LNCaP clone FGC (cell line): Measurements from ENCODE around the gene METTL4.

Experiments
- DNase-seq: peaks from one replicate; pipeline ENCODE4 v3.0.0-alpha.2; 2011; ENCODE audit warnings: low read depth
- H3K4me3 ChIP-seq: 2 replicates; pipeline ENCODE4 v1.5.1; 2011; ENCODE audit warnings: mild to moderate bottlenecking, low read depth, low read length, control low read depth
- TF ChIP-seq, protein P1 (sequence below): IDR thresholded peaks from 2 replicates; pipeline ENCODE4 v1.5.1; 2012; ENCODE audit warnings: mild to moderate bottlenecking; ENCODE audit not compliant: control insufficient read depth, insufficient read depth; ENCODE audit errors: extremely low read depth

METTL4 gene

GRCh38 chr18:2538236-2538635 is 33.1 kb downstream of the METTL4 start:
- TF ChIP-seq, protein P1, sequence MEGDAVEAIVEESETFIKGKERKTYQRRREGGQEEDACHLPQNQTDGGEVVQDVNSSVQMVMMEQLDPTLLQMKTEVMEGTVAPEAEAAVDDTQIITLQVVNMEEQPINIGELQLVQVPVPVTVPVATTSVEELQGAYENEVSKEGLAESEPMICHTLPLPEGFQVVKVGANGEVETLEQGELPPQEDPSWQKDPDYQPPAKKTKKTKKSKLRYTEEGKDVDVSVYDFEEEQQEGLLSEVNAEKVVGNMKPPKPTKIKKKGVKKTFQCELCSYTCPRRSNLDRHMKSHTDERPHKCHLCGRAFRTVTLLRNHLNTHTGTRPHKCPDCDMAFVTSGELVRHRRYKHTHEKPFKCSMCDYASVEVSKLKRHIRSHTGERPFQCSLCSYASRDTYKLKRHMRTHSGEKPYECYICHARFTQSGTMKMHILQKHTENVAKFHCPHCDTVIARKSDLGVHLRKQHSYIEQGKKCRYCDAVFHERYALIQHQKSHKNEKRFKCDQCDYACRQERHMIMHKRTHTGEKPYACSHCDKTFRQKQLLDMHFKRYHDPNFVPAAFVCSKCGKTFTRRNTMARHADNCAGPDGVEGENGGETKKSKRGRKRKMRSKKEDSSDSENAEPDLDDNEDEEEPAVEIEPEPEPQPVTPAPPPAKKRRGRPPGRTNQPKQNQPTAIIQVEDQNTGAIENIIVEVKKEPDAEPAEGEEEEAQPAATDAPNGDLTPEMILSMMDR = no peak
- H3K4me3 ChIP-seq = no peak overlapping the region
- no peak for DNase-seq

- no peak for DNase-seq
- TF ChIP-seq, protein P1 = no peak
- no peak overlapping the region for H3K4me3 ChIP-seq
Measured at GRCh38 chr18:2537296-2537695, 34.0 kb downstream of the METTL4 start.

DNA sequence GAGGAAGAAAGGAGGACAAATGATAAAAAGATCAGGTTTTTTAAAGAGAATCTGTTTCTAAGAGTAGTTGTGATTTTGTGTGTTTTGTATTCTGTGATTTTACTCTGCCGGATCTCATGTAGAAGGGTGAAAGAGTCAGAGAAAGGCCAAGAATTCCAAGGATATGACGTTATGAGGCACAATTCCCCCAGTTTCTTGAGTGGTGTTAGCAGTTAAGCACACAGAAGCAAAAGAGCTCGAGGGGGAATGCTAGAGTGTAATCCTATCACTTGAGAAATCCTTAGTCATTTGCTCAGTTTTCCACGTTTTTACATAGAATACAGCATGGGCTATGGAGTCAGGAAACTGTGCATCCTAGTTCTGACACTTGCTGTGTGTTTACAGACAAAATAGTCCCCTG is 34.8 kb downstream of the METTL4 start:
- TF ChIP-seq, protein P1 = no peak

DNA sequence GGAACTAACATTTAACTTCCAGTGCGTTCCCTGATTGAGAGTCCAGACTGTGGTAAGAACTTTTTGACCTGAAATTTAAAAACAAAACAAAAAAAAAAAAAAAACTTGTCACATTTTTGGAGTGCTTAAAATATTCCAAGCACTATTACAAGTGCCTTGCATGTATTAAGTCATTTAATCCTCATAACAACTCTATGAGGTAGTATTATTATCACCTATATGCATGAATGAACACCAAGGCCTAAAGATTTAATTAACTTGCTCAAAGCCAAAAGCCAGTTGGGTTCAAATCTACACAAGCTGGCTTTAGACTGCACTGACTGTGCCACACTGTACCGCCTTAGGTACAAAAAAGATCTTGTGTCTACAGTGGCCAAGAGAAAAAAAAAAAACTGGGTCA is 35.2 kb downstream of the METTL4 start:
- H3K4me3 ChIP-seq = no peak overlapping the region
- TF ChIP-seq, protein P1 = no peak
- no peak for DNase-seq

More for the DNA sequence above, 34.8 kb downstream of the METTL4 start:
- no peak overlapping the region for H3K4me3 ChIP-seq
- no peak for DNase-seq

DNA sequence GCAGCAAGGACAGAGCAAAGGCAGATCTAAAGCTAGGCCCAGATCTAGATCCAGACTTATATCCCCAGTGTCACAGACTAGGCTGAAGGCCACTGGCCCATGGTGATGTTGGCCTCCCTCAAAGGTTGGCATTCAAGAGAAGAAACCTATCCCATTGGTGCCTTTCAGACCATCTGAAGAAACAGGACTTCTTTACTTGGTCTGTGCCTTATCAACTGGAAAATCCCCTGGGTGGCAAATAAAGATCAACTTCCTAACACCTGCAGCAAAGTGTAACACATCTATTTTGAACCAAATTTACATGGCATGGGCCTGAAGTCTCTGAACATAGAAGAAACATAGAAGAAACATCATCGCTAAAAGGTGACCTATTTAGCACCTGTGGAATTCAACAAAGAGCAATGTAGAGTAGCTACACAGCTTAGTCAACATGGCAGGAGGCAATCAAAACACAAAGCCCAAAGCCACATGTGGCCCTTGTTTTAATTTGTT is 35.8 kb downstream of the METTL4 start:
- DNase-seq = no peak
- TF ChIP-seq, protein P1 = no peak
- no peak overlapping the region for H3K4me3 ChIP-seq

DNA sequence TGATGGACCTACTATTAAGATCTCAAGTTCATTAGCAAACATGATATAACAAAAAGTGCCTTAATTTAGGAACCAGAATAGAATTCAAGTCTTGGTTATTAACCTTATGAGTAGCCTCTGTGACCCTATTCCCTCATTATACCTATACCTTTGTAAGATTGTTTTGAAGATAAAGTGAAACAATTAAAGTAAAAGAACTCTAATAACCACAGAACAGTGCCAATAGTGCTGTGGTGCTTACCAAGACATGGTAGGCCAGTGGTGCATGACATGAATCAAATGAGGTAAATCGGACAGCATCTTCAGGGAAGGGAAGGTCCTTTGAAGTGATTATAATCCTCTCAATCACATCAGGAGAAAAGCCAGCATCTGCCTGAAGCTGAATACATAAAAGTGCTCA is 36.4 kb downstream of the METTL4 start:
- TF ChIP-seq, protein P1 = no peak
- no peak overlapping the region for H3K4me3 ChIP-seq
- DNase-seq = no peak

- no peak overlapping the region for H3K4me3 ChIP-seq
- TF ChIP-seq, protein P1 = no peak
- no peak for DNase-seq
Measured at GRCh38 chr18:2532797-2533196, 38.5 kb downstream of the METTL4 start.
